Activated CD4-positive, alpha-beta T cell treated with anti-CD3 and anti-CD28 coated beads, Interleukin-2, amount 50 U/mL, for 4 hours (primary cell): ENCODE measurements around the gene LTBP3.

Experiments
- DNase-seq, 2 experiments: peaks; one replicate each; pipeline ENCODE4 v3.0.0-alpha.2; 2020

Gene LTBP3

GRCh38 chr11:65505466-65506289, 52.5 kb downstream of the LTBP3 start:
- no peak for DNase-seq

- no peak for DNase-seq
These were observed 53.3 kb downstream of the LTBP3 start for GRCh38 chr11:65504674-65505465.

- no peak for DNase-seq
These were observed 54.0 kb downstream of the LTBP3 start for GRCh38 chr11:65503949-65504673.

GRCh38 chr11:65503368-65503948, 54.7 kb downstream of the LTBP3 start:
- DNase-seq: no peak

DNA sequence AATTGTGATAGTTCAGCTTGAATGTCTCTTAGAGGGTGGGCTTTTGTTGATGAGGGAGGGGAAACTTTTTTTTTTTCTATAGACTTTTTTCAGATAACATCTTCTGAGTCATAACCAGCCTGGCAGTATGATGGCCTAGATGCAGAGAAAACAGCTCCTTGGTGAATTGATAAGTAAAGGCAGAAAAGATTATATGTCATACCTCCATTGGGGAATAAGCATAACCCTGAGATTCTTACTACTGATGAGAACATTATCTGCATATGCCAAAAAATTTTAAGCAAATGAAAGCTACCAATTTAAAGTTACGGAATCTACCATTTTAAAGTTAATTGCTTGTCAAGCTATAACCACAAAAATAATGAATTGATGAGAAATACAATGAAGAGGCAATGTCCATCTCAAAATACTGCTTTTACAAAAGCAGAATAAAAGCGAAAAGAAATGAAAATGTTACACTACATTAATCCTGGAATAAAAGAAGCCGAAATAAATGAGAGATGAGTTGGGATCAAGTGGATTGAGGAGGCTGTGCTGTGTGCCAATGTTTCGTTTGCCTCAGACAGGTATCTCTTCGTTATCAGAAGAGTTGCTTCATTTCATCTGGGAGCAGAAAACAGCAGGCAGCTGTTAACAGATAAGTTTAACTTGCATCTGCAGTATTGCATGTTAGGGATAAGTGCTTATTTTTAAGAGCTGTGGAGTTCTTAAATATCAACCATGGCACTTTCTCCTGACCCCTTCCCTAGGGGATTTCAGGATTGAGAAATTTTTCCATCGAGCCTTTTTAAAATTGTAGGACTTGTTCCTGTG, 55.4 kb downstream of the LTBP3 start:
- DNase-seq: no peak

DNA sequence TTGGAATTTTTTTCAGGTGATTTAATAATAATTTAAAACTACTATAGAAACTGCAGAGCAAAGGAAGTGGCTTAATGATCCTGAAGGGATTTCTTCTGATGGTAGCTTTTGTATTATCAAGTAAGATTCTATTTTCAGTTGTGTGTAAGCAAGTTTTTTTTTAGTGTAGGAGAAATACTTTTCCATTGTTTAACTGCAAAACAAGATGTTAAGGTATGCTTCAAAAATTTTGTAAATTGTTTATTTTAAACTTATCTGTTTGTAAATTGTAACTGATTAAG, 55.9 kb downstream of the LTBP3 start:
- DNase-seq: no peak

GRCh38 chr11:65501472-65502273, 56.5 kb downstream of the LTBP3 start:
- no peak for DNase-seq

- no peak for DNase-seq
These were observed 57.0 kb downstream of the LTBP3 start for GRCh38 chr11:65501186-65501471.

- DNase-seq: peak in 1 of 2 experiments; percentile 28
These were observed 57.6 kb downstream of the LTBP3 start for GRCh38 chr11:65500387-65501185.

DNA sequence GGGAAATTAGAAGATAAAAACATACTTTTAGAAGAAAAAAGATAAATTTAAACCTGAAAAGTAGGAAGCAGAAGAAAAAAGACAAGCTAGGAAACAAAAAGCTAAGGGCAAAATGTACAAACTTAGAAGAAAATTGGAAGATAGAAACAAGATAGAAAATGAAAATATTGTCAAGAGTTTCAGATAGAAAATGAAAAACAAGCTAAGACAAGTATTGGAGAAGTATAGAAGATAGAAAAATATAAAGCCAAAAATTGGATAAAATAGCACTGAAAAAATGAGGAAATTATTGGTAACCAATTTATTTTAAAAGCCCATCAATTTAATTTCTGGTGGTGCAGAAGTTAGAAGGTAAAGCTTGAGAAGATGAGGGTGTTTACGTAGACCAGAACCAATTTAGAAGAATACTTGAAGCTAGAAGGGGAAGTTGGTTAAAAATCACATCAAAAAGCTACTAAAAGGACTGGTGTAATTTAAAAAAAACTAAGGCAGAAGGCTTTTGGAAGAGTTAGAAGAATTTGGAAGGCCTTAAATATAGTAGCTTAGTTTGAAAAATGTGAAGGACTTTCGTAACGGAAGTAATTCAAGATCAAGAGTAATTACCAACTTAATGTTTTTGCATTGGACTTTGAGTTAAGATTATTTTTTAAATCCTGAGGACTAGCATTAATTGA, 58.3 kb downstream of the LTBP3 start:
- DNase-seq: no peak

GRCh38 chr11:65498977-65499712, 59.0 kb downstream of the LTBP3 start, which contains the start of gene MALAT1:
Gene MALAT1 (plus strand): TSS chr11:65499045.
- DNase-seq: peak; percentile 94

- DNase-seq: no peak
These were observed 59.5 kb downstream of the LTBP3 start for GRCh38 chr11:65498727-65498976.

DNA sequence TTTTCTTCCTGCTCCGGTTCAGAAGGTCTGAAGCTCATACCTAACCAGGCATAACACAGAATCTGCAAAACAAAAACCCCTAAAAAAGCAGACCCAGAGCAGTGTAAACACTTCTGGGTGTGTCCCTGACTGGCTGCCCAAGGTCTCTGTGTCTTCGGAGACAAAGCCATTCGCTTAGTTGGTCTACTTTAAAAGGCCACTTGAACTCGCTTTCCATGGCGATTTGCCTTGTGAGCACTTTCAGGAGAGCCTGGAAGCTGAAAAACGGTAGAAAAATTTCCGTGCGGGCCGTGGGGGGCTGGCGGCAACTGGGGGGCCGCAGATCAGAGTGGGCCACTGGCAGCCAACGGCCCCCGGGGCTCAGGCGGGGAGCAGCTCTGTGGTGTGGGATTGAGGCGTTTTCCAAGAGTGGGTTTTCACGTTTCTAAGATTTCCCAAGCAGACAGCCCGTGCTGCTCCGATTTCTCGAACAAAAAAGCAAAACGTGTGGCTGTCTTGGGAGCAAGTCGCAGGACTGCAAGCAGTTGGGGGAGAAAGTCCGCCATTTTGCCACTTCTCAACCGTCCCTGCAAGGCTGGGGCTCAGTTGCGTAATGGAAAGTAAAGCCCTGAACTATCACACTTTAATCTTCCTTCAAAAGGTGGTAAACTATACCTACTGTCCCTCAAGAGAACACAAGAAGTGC, 60.0 kb downstream of the LTBP3 start:
- peak; percentile 51 to 55 for DNase-seq

DNA sequence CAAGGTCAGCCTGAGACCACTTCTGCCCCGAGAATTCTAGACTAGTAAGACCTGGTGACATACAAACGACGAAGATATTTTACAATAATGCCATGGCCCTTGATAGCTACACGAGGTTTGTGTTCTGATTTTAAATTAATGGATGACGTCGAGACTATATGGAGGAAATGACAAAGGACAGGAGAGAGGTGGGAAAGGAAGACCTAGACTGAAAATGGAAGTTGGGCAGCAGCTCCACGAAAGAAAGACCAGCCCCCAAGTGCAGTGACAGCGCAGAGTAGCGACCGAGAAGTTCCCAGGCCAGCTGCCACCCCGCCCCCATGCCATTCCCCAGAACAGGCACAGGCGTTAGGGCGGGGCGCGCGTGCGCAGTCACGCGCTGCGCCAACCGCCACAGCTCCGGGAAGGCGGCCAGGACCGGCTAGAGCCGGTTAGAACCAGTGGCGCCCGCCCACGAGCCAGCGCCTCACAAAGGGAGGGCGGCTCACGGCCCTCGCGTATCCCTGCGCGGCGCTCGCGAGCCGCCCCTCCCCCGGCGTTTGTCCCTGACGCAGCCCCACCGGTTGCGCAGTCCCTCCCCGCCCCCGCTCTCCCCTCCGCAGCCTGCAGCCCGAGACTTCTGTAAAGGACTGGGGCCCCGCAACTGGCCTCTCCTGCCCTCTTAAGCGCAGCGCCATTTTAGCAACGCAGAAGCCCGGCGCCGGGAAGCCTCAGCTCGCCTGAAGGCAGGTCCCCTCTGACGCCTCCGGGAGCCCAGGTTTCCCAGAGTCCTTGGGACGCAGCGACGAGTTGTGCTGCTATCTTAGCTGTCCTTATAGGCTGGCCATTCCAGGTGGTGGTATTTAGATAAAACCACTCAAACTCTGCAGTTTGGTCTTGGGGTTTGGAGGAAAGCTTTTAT, 60.8 kb downstream of the LTBP3 start:
- DNase-seq: peak; percentile 97 to 98

GRCh38 chr11:65496304-65497140, 61.6 kb downstream of the LTBP3 start:
- DNase-seq: no peak

GRCh38 chr11:65493367-65494176, 64.6 kb downstream of the LTBP3 start:
- no peak for DNase-seq
